Measurements from ENCODE around the gene HOXD13. TPM values are rescaled to one million over a fixed set of nuclear protein-coding genes. Genes with fewer than 3 reads are reported as not detected.
A peak's percentile ranks its signal among the peaks of the same experiment; 100 is the strongest.

Gene HOXD13
- total and polyA plus RNA-seq, 12 donors, result not detected

DNA sequence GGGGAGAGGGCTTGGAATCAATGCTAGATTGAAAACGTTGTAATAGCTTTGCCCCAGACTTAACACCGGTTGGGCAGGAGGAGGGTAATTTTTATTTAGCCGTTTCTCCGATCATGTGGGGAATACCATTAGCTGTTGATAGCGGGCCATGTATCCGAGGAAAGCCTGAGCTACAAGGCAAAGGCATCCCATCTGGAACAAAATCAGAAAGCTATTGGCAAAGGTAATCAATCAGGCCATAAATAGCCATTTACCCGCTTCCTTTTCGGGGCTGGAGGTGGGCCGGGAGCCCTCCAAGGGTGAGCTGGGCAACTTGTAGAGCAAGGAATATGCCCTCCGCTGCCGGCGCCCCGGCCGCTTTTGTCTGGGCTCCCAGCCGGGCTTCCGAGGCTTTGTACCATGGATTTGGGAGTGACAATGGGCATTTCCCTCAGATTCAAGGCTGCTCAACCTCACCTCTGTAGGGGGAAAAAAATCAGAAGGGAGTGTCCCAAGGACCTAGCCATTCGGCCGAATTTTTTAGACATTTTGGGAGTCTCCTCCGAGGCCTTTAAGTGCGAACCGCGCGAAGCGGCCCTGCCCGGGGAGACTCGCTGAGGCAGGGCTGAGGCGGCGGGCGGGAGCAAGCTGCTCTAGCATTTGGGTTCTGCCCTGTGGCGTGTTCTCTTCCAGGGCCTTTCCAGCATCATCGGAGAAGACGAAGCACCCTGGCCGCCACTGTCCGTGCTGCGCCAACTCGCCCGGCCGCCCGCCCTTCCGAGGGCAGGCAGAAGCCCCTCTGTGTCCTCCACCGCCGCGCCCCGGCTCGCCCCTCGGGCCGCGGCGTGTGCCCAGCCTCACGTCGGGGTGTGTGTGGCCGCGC lies 28.9 kb downstream of the HOXD13 start:
- H3K4me1 ChIP-seq, result peaks cover 0 to 23% (median 17%) of the 10 kb centered on the region in 9 donors
- 6 to 11% methylated on average over 53 of the region's 53 CpGs for WGBS, 2 donors
- peak overlapping the region in 1 of 10 donors; percentile 41 for H3K4me3 ChIP-seq
- H3K27ac ChIP-seq, result no peak overlapping the region
- DNase-seq (no peak), ATAC-seq (no peak)
- intact Hi-C loops (cut with DNase I), result loop anchor here in 7 of 10 donors (2.0 to 10.0 kb wide), 4 partner anchors 53 to 1026 kb away; no protein-coding TSS in a partner anchor
- no peaks in the 10 kb centered on the region for H3K36me3 ChIP-seq
- peaks cover 78 to 100% (median 100%) of the 10 kb centered on the region in 7 donors for H3K27me3 ChIP-seq
- no peaks in the 10 kb centered on the region for H3K9me3 ChIP-seq
- TF ChIP-seq, protein P1, sequence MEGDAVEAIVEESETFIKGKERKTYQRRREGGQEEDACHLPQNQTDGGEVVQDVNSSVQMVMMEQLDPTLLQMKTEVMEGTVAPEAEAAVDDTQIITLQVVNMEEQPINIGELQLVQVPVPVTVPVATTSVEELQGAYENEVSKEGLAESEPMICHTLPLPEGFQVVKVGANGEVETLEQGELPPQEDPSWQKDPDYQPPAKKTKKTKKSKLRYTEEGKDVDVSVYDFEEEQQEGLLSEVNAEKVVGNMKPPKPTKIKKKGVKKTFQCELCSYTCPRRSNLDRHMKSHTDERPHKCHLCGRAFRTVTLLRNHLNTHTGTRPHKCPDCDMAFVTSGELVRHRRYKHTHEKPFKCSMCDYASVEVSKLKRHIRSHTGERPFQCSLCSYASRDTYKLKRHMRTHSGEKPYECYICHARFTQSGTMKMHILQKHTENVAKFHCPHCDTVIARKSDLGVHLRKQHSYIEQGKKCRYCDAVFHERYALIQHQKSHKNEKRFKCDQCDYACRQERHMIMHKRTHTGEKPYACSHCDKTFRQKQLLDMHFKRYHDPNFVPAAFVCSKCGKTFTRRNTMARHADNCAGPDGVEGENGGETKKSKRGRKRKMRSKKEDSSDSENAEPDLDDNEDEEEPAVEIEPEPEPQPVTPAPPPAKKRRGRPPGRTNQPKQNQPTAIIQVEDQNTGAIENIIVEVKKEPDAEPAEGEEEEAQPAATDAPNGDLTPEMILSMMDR (IDR thresholded peaks at IDR 0.05), result no peak

DNA sequence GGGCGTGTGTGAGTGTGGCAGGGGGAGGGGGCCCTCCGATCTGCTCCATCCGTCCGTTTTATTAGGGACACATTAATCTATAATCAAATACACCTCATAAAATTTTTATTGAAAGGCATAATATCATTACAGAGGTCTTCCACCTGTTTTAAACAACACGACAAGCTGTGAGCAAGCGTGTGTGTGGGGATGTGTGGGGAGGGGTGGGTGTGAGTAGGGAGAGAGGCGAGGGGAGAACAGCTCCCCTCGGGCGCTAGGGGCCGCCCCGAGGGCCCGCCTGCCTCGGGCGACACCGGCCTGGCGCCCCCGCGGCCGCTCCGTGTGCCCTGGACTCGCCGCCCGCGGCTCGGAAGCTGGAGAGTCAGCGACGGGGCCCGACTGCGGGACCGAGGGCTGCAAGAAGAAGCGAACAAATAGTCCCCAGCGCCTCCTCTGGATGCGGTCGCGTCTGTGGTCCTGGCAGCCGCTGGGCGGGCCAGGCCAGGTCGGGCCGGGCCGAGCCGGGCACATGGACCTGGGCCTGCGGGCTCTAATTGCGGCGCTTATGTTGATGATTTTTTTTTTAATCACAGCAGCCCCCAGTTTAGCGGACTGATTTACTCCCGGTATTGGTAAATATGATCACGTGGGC lies 29.6 kb downstream of the HOXD13 start:
- TF ChIP-seq, protein P1 (IDR thresholded peaks at IDR 0.05), result no peak
- ATAC-seq, result peak in 2 of 8 donors; percentile 20 to 27
- Histone ChIP-seq H3K4me1 (peaks cover 0 to 23% (median 19%) of the 10 kb centered on the region in 9 donors), H3K27me3 (peaks cover 70 to 100% (median 100%) of the 10 kb centered on the region in 7 donors), H3K4me3 (peak overlapping the region in 9 of 10 donors; percentile 20 to 49 (median 37)), H3K9me3 (no peaks in the 10 kb centered on the region), H3K36me3 (no peaks in the 10 kb centered on the region), H3K27ac (no peak overlapping the region)
- WGBS, 2 donors, result 2 to 4% methylated on average over 43 to 47 of the region's 47 CpGs
- no peak for DNase-seq
- intact Hi-C loops (cut with DNase I), result loop anchor here in 7 of 10 donors (2.0 to 10.0 kb wide), 4 partner anchors 53 to 1025 kb away; no protein-coding TSS in a partner anchor

DNA sequence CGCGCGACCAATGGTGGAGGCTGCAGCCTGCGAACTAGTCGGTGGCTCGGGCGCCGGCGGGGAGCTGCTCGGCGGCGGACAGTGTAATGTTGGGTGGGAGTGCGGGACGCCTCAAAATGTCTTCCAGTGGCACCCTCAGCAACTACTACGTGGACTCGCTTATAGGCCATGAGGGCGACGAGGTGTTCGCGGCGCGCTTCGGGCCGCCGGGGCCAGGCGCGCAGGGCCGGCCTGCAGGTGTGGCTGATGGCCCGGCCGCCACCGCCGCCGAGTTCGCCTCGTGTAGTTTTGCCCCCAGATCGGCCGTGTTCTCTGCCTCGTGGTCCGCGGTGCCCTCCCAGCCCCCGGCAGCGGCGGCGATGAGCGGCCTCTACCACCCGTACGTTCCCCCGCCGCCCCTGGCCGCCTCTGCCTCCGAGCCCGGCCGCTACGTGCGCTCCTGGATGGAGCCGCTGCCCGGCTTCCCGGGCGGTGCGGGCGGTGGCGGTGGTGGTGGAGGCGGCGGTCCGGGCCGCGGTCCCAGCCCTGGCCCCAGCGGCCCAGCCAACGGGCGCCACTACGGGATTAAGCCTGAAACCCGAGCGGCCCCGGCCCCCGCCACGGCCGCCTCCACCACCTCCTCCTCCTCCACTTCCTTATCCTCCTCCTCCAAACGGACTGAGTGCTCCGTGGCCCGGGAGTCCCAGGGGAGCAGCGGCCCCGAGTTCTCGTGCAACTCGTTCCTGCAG lies 30.3 kb downstream of the HOXD13 start, which contains the start of gene HOXD9:
HOXD9 (plus strand) TSS at position 37 of the 728 bp plus-strand sequence; CDS start at position 87, 50 bp downstream.
- H3K4me3 ChIP-seq, result peak within 1 kb of the TSS; percentile 8 to 49 (median 36)
- peaks cover 0 to 26% (median 20%) of the 10 kb centered on the region in 9 donors for H3K4me1 ChIP-seq
- TF ChIP-seq, protein P1 (IDR thresholded peaks at IDR 0.05), result no peak
- ATAC-seq (peak in 3 of 8 donors; percentile 38 to 61 (median 38)), DNase-seq (no peak)
- WGBS, 2 donors, result 1 to 2% methylated on average over 64 to 84 of the region's 84 CpGs
- intact Hi-C loops (cut with DNase I), result loop anchor here in 7 of 10 donors (2.0 to 10.0 kb wide), 4 partner anchors 54 to 1024 kb away; no protein-coding TSS in a partner anchor
- no peaks in the 10 kb centered on the region for H3K36me3 ChIP-seq
- H3K27ac ChIP-seq, result no peak within 1 kb of the TSS
- peaks cover 64 to 100% (median 99%) of the 10 kb centered on the region in 7 donors for H3K27me3 ChIP-seq
- H3K9me3 ChIP-seq, result no peaks in the 10 kb centered on the region

Measured in heart right ventricle (tissue), 16 donors.